Glutamatergic neuron (in vitro differentiated cells): Measurements from ENCODE around the gene SCGB1C2. TPM values are rescaled to one million over a fixed set of nuclear protein-coding genes. Genes with fewer than 3 reads are reported as not detected.

ENCODE experiments used
- DNase-seq: peaks from one replicate; pipeline ENCODE4 v3.0.0; 2022
- H3K27ac Mint-ChIP-seq: one replicate; pipeline ENCODE4 v1.8.0; 2020; ENCODE audit warnings: mild to moderate bottlenecking, mixed read lengths, inconsistent platforms; ENCODE audit not compliant: unreplicated experiment
- H3K27me3 Mint-ChIP-seq: one replicate; pipeline ENCODE4 v1.8.0; 2020; ENCODE audit warnings: mild to moderate bottlenecking, moderate library complexity, mixed read lengths, inconsistent platforms; ENCODE audit not compliant: unreplicated experiment
- H3K36me3 Mint-ChIP-seq: one replicate; pipeline ENCODE4 v1.8.0; 2020; ENCODE audit warnings: mild to moderate bottlenecking, mixed read lengths, inconsistent platforms; ENCODE audit not compliant: unreplicated experiment
- H3K4me1 Mint-ChIP-seq: one replicate; pipeline ENCODE4 v1.8.0; 2020; ENCODE audit warnings: mild to moderate bottlenecking, low read depth, mixed read lengths, inconsistent platforms; ENCODE audit not compliant: unreplicated experiment
- H3K4me3 Mint-ChIP-seq: one replicate; pipeline ENCODE4 v1.8.0; 2020; ENCODE audit warnings: mild to moderate bottlenecking, mixed read lengths, inconsistent platforms; ENCODE audit not compliant: unreplicated experiment
- H3K9me3 Mint-ChIP-seq: one replicate; pipeline ENCODE4 v1.8.0; 2020; ENCODE audit warnings: mild to moderate bottlenecking, moderate library complexity, mixed read lengths, inconsistent platforms; ENCODE audit not compliant: unreplicated experiment
- CTCF ChIP-seq: fragments of 200-600 bp; sonication (generic); IDR thresholded peaks from one replicate; pipeline ENCODE4 v1.5.0; 2021; ENCODE audit not compliant: partially characterized antibody, unreplicated experiment
- total RNA-seq: library from RNA; stranded (reverse); fragmentation: NEBNext Ultra II Directional; extraction: Animal tissue kit (Norgen Biotek cat#: 25700); gene quantifications from one replicate; pipeline ENCODE4 v1.2.1, GENCODE V29; 2021; ENCODE audit not compliant: unreplicated experiment

SCGB1C2 gene
- total RNA-seq, 1 donor from 2014 or later = not detected

GRCh38 chr17:173166-173911 lies 36.0 kb downstream of the SCGB1C2 start:
- Mint-ChIP-seq H3K27me3 (peaks cover 4% of the 10 kb centered on the region), H3K36me3 (no peaks in the 10 kb centered on the region), H3K4me3 (no peak overlapping the region), H3K27ac (peak overlapping the region; percentile 59), H3K9me3 (peaks cover 6% of the 10 kb centered on the region), H3K4me1 (peaks cover 17% of the 10 kb centered on the region)
- TF ChIP-seq CTCF = no peak
- peak; percentile 51 for DNase-seq

GRCh38 chr17:177155-177554 lies 39.8 kb downstream of the SCGB1C2 start:
- H3K9me3 Mint-ChIP-seq = peaks cover 8% of the 10 kb centered on the region
- TF ChIP-seq CTCF = no peak
- H3K27me3 Mint-ChIP-seq = peaks cover 7% of the 10 kb centered on the region
- no peak for DNase-seq
- peak overlapping the region; percentile 1 for H3K4me3 Mint-ChIP-seq
- H3K36me3 Mint-ChIP-seq = no peaks in the 10 kb centered on the region
- H3K27ac Mint-ChIP-seq = no peak overlapping the region
- H3K4me1 Mint-ChIP-seq = peaks cover 23% of the 10 kb centered on the region

DNA sequence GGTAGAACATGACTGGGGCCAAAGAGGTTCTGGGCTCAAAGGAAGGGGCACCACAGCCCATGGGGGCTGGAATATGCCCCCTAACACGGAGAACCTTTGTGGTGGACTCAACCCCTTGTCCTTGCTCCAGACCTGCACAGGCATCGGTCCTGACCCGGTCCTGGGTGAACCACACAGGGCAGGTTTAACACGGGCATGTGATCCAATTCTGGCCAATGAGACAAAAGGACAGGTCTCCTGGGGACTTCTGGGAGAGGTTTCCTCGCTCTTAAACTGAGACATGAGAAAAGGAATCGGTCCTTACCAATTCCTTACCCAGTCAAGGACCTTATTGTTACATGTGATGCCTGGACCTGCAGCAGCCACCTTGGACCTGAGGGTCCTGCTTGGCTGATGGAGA lies 40.4 kb downstream of the SCGB1C2 start:
- TF ChIP-seq CTCF = no peak
- Mint-ChIP-seq H3K27me3 (peaks cover 9% of the 10 kb centered on the region), H3K9me3 (peaks cover 10% of the 10 kb centered on the region), H3K4me3 (peak overlapping the region; percentile 67), H3K27ac (no peak overlapping the region), H3K36me3 (no peaks in the 10 kb centered on the region), H3K4me1 (peaks cover 26% of the 10 kb centered on the region)
- DNase-seq = no peak

GRCh38 chr17:178292-179065 lies 41.1 kb downstream of the SCGB1C2 start:
- Mint-ChIP-seq H3K4me1 (peaks cover 28% of the 10 kb centered on the region), H3K36me3 (no peaks in the 10 kb centered on the region), H3K27me3 (peaks cover 12% of the 10 kb centered on the region), H3K4me3 (peak overlapping the region; percentile 79), H3K9me3 (peaks cover 17% of the 10 kb centered on the region), H3K27ac (no peak overlapping the region)
- DNase-seq = no peak
- TF ChIP-seq CTCF = no peak

DNA sequence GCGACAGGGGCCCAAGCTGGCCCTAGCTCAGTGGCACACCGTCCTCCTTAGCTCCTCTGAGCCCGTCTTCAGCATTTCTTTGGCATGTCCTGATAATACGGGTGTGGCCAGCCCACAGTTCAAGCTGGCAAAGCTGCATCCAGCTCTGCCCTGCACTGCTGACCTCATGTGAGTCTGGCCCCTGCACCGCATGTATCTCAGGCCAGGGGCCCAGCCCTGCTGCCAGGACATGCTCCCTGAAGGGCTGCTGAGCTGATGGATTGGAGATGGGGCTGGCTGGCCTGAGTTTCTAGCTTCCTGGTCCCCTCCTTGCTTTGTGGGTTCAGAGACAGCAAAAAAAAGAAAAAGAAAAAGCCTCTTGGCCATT lies 41.7 kb downstream of the SCGB1C2 start:
- peaks cover 22% of the 10 kb centered on the region for H3K9me3 Mint-ChIP-seq
- peaks cover 12% of the 10 kb centered on the region for H3K27me3 Mint-ChIP-seq
- H3K36me3 Mint-ChIP-seq = no peaks in the 10 kb centered on the region
- H3K27ac Mint-ChIP-seq = no peak overlapping the region
- H3K4me3 Mint-ChIP-seq = peak overlapping the region; percentile 79
- DNase-seq = no peak
- H3K4me1 Mint-ChIP-seq = peaks cover 31% of the 10 kb centered on the region
- no peak for TF ChIP-seq CTCF
